SK-N-SH treated with all-trans-retinoic acid at 6 μM for 48 hours (cell line): ENCODE measurements around the gene FTSJ1.

Source experiments
- ARNTL ChIP-seq: fragments of 450-650 bp; formaldehyde crosslinking; IDR thresholded peaks from 2 replicates; pipeline ENCODE4 v1.5.0; 2020; ENCODE audit warnings: low read depth, mild to moderate bottlenecking, moderate library complexity, borderline replicate concordance
- OSR1 ChIP-seq: fragments of 250-450 bp; sonication (Bioruptor Pico); IDR thresholded peaks from 2 replicates; pipeline ENCODE4 v1.8.0; 2022; ENCODE audit warnings: moderate library complexity, mild to moderate bottlenecking, inconsistent platforms
- PPARA ChIP-seq: fragments of 250-450 bp; sonication (Bioruptor Pico); IDR thresholded peaks from 2 replicates; pipeline ENCODE4 v1.5.0; 2020; ENCODE audit warnings: mild to moderate bottlenecking, borderline replicate concordance
- RARB ChIP-seq: fragments of 250-450 bp; sonication (Bioruptor Pico); IDR thresholded peaks from 2 replicates; pipeline ENCODE4 v1.8.0; 2021; ENCODE audit warnings: mild to moderate bottlenecking, moderate library complexity
- SNAI2 ChIP-seq: fragments of 250-450 bp; sonication (Bioruptor Pico); IDR thresholded peaks from 2 replicates; pipeline ENCODE4 v1.5.0; 2020; ENCODE audit warnings: mild to moderate bottlenecking, moderate library complexity
- TCF4 ChIP-seq: fragments of 250-450 bp; sonication (Bioruptor Pico); IDR thresholded peaks from 2 replicates; pipeline ENCODE4 v1.8.0; 2021; ENCODE audit warnings: mild to moderate bottlenecking, moderate library complexity, borderline replicate concordance
- TOX ChIP-seq: fragments of 250-450 bp; sonication (Bioruptor Pico); IDR thresholded peaks from 2 replicates; pipeline ENCODE4 v1.8.0; 2021; ENCODE audit warnings: mild to moderate bottlenecking, moderate library complexity, borderline replicate concordance
- ZC3H10 ChIP-seq: fragments of 250-450 bp; sonication (Bioruptor Pico); IDR thresholded peaks from 2 replicates; pipeline ENCODE4 v1.5.1; 2021; ENCODE audit warnings: mild to moderate bottlenecking, moderate library complexity
- ZFP3 ChIP-seq: fragments of 250-450 bp; sonication (Bioruptor Pico); IDR thresholded peaks from 2 replicates; pipeline ENCODE4 v1.5.0; 2020; ENCODE audit warnings: mild to moderate bottlenecking, moderate library complexity
- ZFP30 ChIP-seq: fragments of 450-650 bp; formaldehyde crosslinking; IDR thresholded peaks from 2 replicates; pipeline ENCODE4 v1.5.0; 2022; ENCODE audit warnings: mild to moderate bottlenecking, moderate library complexity
- TF ChIP-seq, protein P1 (sequence below): fragments of 250-450 bp; sonication (Bioruptor Pico); IDR thresholded peaks from 2 replicates; pipeline ENCODE4 v1.5.1; 2020; ENCODE audit warnings: low read depth, mild to moderate bottlenecking, moderate library complexity
- TF ChIP-seq, protein P2 (sequence below): fragments of 250-450 bp; sonication (Bioruptor Pico); IDR thresholded peaks from 2 replicates; pipeline ENCODE4 v1.8.0; 2020; ENCODE audit warnings: mild to moderate bottlenecking, moderate library complexity, borderline replicate concordance
- TF ChIP-seq, protein P3 (sequence below): fragments of 250-450 bp; sonication (Bioruptor Pico); IDR thresholded peaks from 2 replicates; pipeline ENCODE4 v1.5.1; 2021; ENCODE audit warnings: mild to moderate bottlenecking, moderate library complexity
- TF ChIP-seq, protein P4 (sequence below): fragments of 250-450 bp; sonication (Bioruptor Pico); IDR thresholded peaks from 2 replicates; pipeline ENCODE4 v1.8.0; 2021; ENCODE audit warnings: low read depth, mild to moderate bottlenecking, moderate library complexity, borderline replicate concordance

DNA sequence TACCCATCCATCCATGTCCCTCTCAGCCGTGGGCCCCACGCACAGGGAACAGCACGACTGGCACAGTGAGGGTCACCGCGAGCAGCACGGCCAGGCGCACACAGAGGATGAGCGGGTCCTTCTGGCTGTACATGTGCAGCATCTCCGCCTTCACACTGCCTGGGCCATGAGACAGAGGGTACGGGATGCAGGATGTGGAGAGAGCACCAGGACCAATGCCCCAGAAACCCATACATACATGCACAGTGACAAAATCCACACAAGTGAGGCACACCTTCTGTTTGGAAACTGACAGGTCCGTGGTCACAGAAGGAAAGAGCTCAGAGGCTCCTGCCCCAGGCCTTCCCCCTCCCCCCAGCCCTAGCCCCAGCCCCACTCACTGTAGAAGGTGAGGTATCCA lies 15.4 kb upstream of the FTSJ1 start:
- TF ChIP-seq PPARA (CRISPR knock-in tag) (no peak), ZFP3 (CRISPR knock-in tag) (no peak), TOX (CRISPR knock-in tag) (no peak), ZFP30 (CRISPR knock-in tag) (no peak), TCF4 (no peak), OSR1 (CRISPR knock-in tag) (no peak), SNAI2 (no peak), RARB (CRISPR knock-in tag) (no peak), ZC3H10 (no peak), ARNTL (CRISPR knock-in tag) (no peak)
- TF ChIP-seq, protein P1, sequence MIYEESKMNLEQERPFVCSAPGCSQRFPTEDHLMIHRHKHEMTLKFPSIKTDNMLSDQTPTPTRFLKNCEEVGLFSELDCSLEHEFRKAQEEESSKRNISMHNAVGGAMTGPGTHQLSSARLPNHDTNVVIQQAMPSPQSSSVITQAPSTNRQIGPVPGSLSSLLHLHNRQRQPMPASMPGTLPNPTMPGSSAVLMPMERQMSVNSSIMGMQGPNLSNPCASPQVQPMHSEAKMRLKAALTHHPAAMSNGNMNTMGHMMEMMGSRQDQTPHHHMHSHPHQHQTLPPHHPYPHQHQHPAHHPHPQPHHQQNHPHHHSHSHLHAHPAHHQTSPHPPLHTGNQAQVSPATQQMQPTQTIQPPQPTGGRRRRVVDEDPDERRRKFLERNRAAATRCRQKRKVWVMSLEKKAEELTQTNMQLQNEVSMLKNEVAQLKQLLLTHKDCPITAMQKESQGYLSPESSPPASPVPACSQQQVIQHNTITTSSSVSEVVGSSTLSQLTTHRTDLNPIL (CRISPR knock-in tag) = no peak
- TF ChIP-seq, protein P2, sequence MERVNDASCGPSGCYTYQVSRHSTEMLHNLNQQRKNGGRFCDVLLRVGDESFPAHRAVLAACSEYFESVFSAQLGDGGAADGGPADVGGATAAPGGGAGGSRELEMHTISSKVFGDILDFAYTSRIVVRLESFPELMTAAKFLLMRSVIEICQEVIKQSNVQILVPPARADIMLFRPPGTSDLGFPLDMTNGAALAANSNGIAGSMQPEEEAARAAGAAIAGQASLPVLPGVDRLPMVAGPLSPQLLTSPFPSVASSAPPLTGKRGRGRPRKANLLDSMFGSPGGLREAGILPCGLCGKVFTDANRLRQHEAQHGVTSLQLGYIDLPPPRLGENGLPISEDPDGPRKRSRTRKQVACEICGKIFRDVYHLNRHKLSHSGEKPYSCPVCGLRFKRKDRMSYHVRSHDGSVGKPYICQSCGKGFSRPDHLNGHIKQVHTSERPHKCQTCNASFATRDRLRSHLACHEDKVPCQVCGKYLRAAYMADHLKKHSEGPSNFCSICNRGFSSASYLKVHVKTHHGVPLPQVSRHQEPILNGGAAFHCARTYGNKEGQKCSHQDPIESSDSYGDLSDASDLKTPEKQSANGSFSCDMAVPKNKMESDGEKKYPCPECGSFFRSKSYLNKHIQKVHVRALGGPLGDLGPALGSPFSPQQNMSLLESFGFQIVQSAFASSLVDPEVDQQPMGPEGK (CRISPR knock-in tag) = no peak
- TF ChIP-seq, protein P3, sequence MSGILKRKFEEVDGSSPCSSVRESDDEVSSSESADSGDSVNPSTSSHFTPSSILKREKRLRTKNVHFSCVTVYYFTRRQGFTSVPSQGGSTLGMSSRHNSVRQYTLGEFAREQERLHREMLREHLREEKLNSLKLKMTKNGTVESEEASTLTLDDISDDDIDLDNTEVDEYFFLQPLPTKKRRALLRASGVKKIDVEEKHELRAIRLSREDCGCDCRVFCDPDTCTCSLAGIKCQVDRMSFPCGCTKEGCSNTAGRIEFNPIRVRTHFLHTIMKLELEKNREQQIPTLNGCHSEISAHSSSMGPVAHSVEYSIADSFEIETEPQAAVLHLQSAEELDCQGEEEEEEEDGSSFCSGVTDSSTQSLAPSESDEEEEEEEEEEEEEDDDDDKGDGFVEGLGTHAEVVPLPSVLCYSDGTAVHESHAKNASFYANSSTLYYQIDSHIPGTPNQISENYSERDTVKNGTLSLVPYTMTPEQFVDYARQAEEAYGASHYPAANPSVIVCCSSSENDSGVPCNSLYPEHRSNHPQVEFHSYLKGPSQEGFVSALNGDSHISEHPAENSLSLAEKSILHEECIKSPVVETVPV = no peak
- TF ChIP-seq, protein P4, sequence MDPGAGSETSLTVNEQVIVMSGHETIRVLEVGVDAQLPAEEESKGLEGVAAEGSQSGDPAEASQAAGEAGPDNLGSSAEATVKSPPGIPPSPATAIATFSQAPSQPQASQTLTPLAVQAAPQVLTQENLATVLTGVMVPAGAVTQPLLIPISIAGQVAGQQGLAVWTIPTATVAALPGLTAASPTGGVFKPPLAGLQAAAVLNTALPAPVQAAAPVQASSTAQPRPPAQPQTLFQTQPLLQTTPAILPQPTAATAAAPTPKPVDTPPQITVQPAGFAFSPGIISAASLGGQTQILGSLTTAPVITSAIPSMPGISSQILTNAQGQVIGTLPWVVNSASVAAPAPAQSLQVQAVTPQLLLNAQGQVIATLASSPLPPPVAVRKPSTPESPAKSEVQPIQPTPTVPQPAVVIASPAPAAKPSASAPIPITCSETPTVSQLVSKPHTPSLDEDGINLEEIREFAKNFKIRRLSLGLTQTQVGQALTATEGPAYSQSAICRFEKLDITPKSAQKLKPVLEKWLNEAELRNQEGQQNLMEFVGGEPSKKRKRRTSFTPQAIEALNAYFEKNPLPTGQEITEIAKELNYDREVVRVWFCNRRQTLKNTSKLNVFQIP (CRISPR knock-in tag) = no peak
